NK-92 (cell line): ENCODE data around the gene PRPSAP1.
"Not testable (repeated sequence)": the region's sequence is repeated elsewhere in the genome, so short reads cannot be mapped to it uniquely, and the experiment has no call there.

Experiments used
- DNase-seq: peaks from one replicate; lab custom pipeline; 2025; ENCODE audit not compliant: unreplicated experiment; lab: John Stamatoyannopoulos, UW

PRPSAP1 gene

GRCh38 chr17:76278268-76278908 is 75.3 kb downstream of the PRPSAP1 start:
- no peak for DNase-seq

- DNase-seq, result no peak
Measured at GRCh38 chr17:76277300-76278267, 76.1 kb downstream of the PRPSAP1 start.

GRCh38 chr17:76276461-76277299 is 77.0 kb downstream of the PRPSAP1 start:
- no peak for DNase-seq

- no peak for DNase-seq
Measured at GRCh38 chr17:76276069-76276431, 77.7 kb downstream of the PRPSAP1 start.

GRCh38 chr17:76275382-76276068 is 78.2 kb downstream of the PRPSAP1 start:
- DNase-seq, result no peak

GRCh38 chr17:76274112-76274956 is 79.4 kb downstream of the PRPSAP1 start:
- no peak for DNase-seq

GRCh38 chr17:76273445-76274111 is 80.1 kb downstream of the PRPSAP1 start:
- DNase-seq, result no peak

- no peak for DNase-seq
Measured at GRCh38 chr17:76272541-76273444, 80.9 kb downstream of the PRPSAP1 start.

- DNase-seq, result no peak
Measured at GRCh38 chr17:76271669-76272540, 81.8 kb downstream of the PRPSAP1 start.

- DNase-seq, result no peak
Measured at GRCh38 chr17:76270770-76271668, 82.7 kb downstream of the PRPSAP1 start.

GRCh38 chr17:76270127-76270592 is 83.6 kb downstream of the PRPSAP1 start:
- DNase-seq, result no peak

GRCh38 chr17:76268991-76269981 is 84.4 kb downstream of the PRPSAP1 start:
- DNase-seq, result no peak

- DNase-seq, result no peak
Measured at GRCh38 chr17:76268015-76268749, 85.5 kb downstream of the PRPSAP1 start.

- DNase-seq, result not testable (repeated sequence)
Measured at GRCh38 chr17:76267581-76268001, 86.1 kb downstream of the PRPSAP1 start.
